ENCODE results near the gene PLA2G2C.

PLA2G2C gene

DNA sequence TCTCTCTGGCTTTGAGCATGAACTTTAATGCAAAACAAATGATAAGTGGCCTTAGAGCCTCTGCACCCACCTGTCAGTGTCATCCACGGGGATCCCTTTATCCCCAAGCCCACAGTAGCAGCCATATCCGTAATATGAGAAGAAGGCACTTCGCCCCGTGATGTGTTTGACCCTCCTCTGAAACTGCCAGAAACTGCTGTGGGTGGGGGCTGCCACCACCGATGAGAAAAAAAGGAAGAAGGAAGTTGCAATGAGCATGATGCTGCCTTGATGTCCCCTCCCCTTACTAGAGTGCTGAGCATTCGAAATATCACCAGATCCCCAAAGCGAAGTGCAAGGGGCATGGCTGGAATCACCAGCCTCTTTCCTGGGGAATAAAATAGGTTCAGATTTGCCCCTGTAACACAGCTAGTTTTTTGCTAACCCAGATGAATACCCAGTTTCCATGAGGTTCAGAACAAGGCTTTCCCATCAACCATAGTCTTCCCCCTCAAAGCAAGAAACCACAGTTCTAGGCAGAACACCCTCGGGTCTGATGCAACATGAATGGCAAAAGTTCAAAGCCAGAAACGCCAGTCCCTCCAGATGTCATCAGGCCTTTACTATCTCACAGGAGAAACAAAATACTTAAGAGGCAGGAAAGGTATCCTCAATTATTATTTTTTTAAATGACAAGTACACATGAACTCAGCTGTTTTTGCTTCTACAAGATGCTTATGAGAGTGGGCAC lies 11.2 kb downstream of the PLA2G2C start:
- ChIA-PET POLR2A (no interaction called here), CTCF (no interaction called here)
- no peak for DNase-seq (ENCODE audit: extremely low spot score)
- TF ChIP-seq FOXM1 (IDR thresholded peaks at IDR 0.05; ENCODE audit: borderline replicate concordance) (no peak), ELF4 (IDR thresholded peaks at IDR 0.05) (no peak), SP1 (IDR thresholded peaks at IDR 0.05) (no peak), ZNF384 (IDR thresholded peaks at IDR 0.05) (no peak), BHLHE40 (IDR thresholded peaks at IDR 0.05; ENCODE audit: borderline replicate concordance) (no peak), CTBP1 (IDR thresholded peaks at IDR 0.05; ENCODE audit: borderline replicate concordance) (no peak), LEF1 (IDR thresholded peaks at IDR 0.05; ENCODE audit: borderline replicate concordance) (no peak), HDGF (IDR thresholded peaks at IDR 0.05; ENCODE audit: borderline replicate concordance) (no peak), FOXA1 (IDR thresholded peaks at IDR 0.05) (no peak), L3MBTL2 (conservative IDR thresholded peaks at IDR 0.05) (no peak), ARNT (IDR thresholded peaks at IDR 0.05) (no peak), FOXK2 (IDR thresholded peaks at IDR 0.05) (no peak), NFRKB (IDR thresholded peaks at IDR 0.05) (no peak), TARDBP (IDR thresholded peaks at IDR 0.05) (no peak), SUZ12 (IDR thresholded peaks at IDR 0.05) (no peak)
- TF ChIP-seq, protein P1, sequence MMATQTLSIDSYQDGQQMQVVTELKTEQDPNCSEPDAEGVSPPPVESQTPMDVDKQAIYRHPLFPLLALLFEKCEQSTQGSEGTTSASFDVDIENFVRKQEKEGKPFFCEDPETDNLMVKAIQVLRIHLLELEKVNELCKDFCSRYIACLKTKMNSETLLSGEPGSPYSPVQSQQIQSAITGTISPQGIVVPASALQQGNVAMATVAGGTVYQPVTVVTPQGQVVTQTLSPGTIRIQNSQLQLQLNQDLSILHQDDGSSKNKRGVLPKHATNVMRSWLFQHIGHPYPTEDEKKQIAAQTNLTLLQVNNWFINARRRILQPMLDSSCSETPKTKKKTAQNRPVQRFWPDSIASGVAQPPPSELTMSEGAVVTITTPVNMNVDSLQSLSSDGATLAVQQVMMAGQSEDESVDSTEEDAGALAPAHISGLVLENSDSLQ (IDR thresholded peaks at IDR 0.05), result no peak

DNA sequence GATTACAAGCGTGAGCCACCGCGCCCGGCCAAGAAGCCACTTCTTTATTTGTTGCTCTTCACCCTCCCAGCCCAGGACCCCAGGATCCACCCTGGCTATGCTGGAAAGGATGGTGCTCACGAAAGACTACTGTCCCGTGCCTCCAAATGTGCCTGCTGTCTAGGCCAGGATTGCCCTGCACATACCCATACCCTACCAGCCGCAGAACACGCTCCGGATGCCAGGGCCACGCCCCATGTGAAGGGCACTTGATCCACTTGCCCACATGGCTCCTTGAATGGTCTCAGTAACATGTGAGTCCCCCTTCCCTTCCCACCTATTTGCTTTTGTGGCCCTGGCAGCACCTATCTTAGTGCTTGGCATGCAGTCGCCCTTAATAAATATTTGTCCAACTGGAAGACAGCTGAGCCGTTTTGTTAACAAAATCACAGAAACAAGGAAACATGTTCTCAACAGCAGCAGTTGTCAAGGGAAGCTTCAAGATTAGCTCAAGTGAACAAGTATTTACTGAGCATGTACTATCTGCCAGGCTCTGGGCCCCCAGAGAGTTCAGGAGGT lies 14.2 kb downstream of the PLA2G2C start:
- DNase-seq (ENCODE audit: extremely low spot score), result no peak
- ChIA-PET CTCF (no interaction called here), POLR2A (interaction anchor here (0.6 kb wide), 1 partner anchor 30 kb away, joined by 3 read pairs; no protein-coding TSS in a partner anchor)
- no peak for TF ChIP-seq ZNF384 (IDR thresholded peaks at IDR 0.05)
- TF ChIP-seq, protein P1 (IDR thresholded peaks at IDR 0.05), result no peak

DNA sequence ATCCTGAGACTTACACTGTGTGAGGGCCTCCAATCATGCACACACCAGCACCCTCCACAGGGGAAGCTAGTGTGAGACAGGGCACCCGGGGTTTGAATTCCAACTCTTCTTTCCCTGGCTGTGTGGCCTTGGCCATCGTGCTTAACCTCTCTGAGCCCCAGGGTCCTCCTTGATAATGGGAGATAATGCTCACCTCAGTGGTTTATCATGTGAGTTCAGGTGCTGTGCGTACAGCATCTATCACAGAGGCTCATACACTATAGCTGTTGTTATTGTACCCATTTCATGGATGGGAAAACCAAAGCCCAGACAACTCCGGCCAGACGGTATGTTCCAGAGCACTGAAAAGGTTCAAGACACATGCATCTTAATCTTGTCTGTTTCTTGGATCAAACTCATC lies 16.4 kb downstream of the PLA2G2C start:
- TF ChIP-seq SUZ12 (IDR thresholded peaks at IDR 0.05) (no peak), ARNT (IDR thresholded peaks at IDR 0.05) (no peak), BHLHE40 (IDR thresholded peaks at IDR 0.05; ENCODE audit: borderline replicate concordance) (no peak), TARDBP (IDR thresholded peaks at IDR 0.05) (no peak), SP1 (IDR thresholded peaks at IDR 0.05) (no peak), LEF1 (IDR thresholded peaks at IDR 0.05; ENCODE audit: borderline replicate concordance) (no peak), FOXM1 (IDR thresholded peaks at IDR 0.05; ENCODE audit: borderline replicate concordance) (no peak)
- DNase-seq (ENCODE audit: extremely low spot score), result no peak
- ChIA-PET POLR2A (no interaction called here), CTCF (no interaction called here)

DNA sequence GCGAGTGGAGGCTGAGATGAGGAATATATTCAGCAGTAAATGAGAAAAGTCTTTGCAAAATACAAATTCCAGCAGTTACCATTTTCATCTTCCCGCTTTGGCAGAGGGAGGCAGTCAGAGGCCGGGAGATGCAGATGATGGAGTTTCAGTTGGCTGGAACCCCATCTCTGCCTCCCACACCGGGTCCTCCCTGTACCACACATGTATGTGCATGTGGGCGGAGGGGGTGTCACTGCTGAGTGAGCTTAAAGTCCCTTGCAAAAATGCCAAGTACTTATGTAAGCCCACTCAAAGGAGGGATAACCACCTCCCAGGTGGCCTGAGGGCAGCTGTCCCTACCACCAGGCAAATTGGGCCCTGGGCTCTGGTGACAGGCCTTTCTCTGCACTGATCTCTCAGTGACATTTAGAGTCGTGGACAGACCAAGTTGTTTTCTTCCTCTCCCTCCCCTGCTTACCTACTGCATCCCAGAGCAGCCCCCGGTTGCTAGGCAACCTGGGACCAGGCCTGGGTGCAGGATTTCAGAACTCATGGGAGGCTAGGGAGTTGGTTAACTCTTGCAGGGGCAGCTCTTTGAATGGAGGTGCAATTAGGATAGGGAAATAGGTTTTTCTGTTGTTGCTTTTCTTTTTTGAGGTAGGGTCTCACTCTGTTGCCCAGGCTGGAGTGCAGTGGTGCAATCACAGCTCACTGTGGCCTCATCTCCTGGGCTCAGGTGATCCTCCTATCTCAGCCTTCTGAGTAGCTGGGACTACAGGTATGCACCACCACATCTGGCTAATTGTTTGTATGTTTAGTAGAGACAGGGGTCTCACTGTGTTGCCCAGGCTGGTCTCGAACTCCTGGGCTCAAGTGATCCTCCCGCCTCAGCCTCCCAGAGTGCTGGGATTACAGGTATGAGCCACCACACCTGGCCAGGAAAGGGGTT lies 17.5 kb downstream of the PLA2G2C start:
- no peak for DNase-seq (ENCODE audit: extremely low spot score)
- POLR2A ChIA-PET, result no interaction called here
- CTCF ChIA-PET, result interaction anchor here (1.0 kb wide), 1 partner anchor 10 kb away, joined by 3 read pairs; no protein-coding TSS in a partner anchor
- TF ChIP-seq, protein P1 (IDR thresholded peaks at IDR 0.05), result no peak
- TF ChIP-seq HDGF (IDR thresholded peaks at IDR 0.05; ENCODE audit: borderline replicate concordance), result no peak
- TF ChIP-seq BHLHE40 (IDR thresholded peaks at IDR 0.05; ENCODE audit: borderline replicate concordance), result no peak
- TF ChIP-seq FOXA1 (IDR thresholded peaks at IDR 0.05), result no peak
- no peak for TF ChIP-seq ARNT (IDR thresholded peaks at IDR 0.05)
- no peak for TF ChIP-seq TARDBP (IDR thresholded peaks at IDR 0.05)
- TF ChIP-seq ZNF384 (IDR thresholded peaks at IDR 0.05), result no peak
- TF ChIP-seq CTBP1 (IDR thresholded peaks at IDR 0.05; ENCODE audit: borderline replicate concordance), result no peak
- no peak for TF ChIP-seq FOXM1 (IDR thresholded peaks at IDR 0.05; ENCODE audit: borderline replicate concordance)
- no peak for TF ChIP-seq SP1 (IDR thresholded peaks at IDR 0.05)

DNA sequence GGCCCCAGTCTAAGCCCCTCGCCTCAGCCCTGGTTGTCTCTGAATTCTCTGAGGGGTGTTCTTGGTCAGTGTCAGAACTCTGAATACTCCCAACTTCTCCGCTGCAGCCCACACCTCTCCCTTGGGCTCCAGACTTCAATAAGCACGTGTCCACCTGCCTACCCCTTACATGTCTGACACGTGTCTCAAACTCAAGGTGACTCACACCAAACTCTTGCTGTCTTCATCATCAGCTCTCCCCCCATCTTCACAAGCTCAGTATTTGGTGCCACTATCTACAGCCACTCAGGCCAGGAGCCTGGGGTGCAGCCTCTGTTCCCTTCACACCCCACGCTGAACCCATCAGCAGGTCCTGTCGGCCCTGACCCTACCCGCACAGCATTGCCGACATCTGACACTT lies 19.2 kb downstream of the PLA2G2C start:
- POLR2A ChIA-PET, result no interaction called here
- CTCF ChIA-PET, result interaction anchor here (0.7 kb wide), 1 partner anchor 15 kb away, joined by 4 read pairs; no protein-coding TSS in a partner anchor
- TF ChIP-seq TARDBP (IDR thresholded peaks at IDR 0.05) (no peak), FOXA1 (IDR thresholded peaks at IDR 0.05) (no peak), BHLHE40 (IDR thresholded peaks at IDR 0.05; ENCODE audit: borderline replicate concordance) (no peak), SP1 (IDR thresholded peaks at IDR 0.05) (no peak), FOXM1 (IDR thresholded peaks at IDR 0.05; ENCODE audit: borderline replicate concordance) (no peak), ELF4 (IDR thresholded peaks at IDR 0.05) (no peak), HDGF (IDR thresholded peaks at IDR 0.05; ENCODE audit: borderline replicate concordance) (no peak), L3MBTL2 (conservative IDR thresholded peaks at IDR 0.05) (no peak), LEF1 (IDR thresholded peaks at IDR 0.05; ENCODE audit: borderline replicate concordance) (no peak), CTBP1 (IDR thresholded peaks at IDR 0.05; ENCODE audit: borderline replicate concordance) (no peak), ARNT (IDR thresholded peaks at IDR 0.05) (no peak), SUZ12 (IDR thresholded peaks at IDR 0.05) (no peak), NFRKB (IDR thresholded peaks at IDR 0.05) (no peak), ZNF384 (IDR thresholded peaks at IDR 0.05) (no peak), FOXK2 (IDR thresholded peaks at IDR 0.05) (no peak)
- TF ChIP-seq, protein P1 (IDR thresholded peaks at IDR 0.05), result no peak
- no peak for DNase-seq (ENCODE audit: extremely low spot score)
